GM19099 (cell line): ENCODE results near the gene MME.

Experiments used
- POLR2A ChIP-seq: IDR thresholded peaks from 3 replicates; pipeline ENCODE4 v1.6.1; 2011; ENCODE audit warnings: low read depth; ENCODE audit not compliant: insufficient read length; ENCODE audit errors: extremely low read depth

MME gene

GRCh38 chr3:155158346-155159037 lies 78.4 kb downstream of the MME start:
- no peak for TF ChIP-seq POLR2A

- TF ChIP-seq POLR2A: no peak
Measured at GRCh38 chr3:155159301-155159700, 79.2 kb downstream of the MME start.

- no peak for TF ChIP-seq POLR2A
Measured at GRCh38 chr3:155161640-155162292, 81.6 kb downstream of the MME start.

- TF ChIP-seq POLR2A: no peak
Measured at GRCh38 chr3:155164306-155164705, 84.2 kb downstream of the MME start.

GRCh38 chr3:155166441-155166840 lies 86.3 kb downstream of the MME start:
- no peak for TF ChIP-seq POLR2A

GRCh38 chr3:155169197-155169596 lies 89.1 kb downstream of the MME start:
- no peak for TF ChIP-seq POLR2A

GRCh38 chr3:155173771-155174170 lies 93.7 kb downstream of the MME start:
- no peak for TF ChIP-seq POLR2A

GRCh38 chr3:155178810-155179436 lies 98.8 kb downstream of the MME start:
- no peak for TF ChIP-seq POLR2A

GRCh38 chr3:155179437-155179827 lies 99.3 kb downstream of the MME start:
- no peak for TF ChIP-seq POLR2A

- no peak for TF ChIP-seq POLR2A
Measured at GRCh38 chr3:155179966-155180757, 100.0 kb downstream of the MME start.

- no peak for TF ChIP-seq POLR2A
Measured at GRCh38 chr3:155182467-155182866, 102.3 kb downstream of the MME start.

GRCh38 chr3:155184011-155184410 lies 103.9 kb downstream of the MME start:
- no peak for TF ChIP-seq POLR2A

GRCh38 chr3:155185631-155186071 lies 105.5 kb downstream of the MME start:
- no peak for TF ChIP-seq POLR2A

- TF ChIP-seq POLR2A: no peak
Measured at GRCh38 chr3:155188031-155188430, 107.9 kb downstream of the MME start.

- no peak for TF ChIP-seq POLR2A
Measured at GRCh38 chr3:155189478-155189877, 109.4 kb downstream of the MME start.
